Measurements from ENCODE around the gene ZNF287. TPM values are rescaled to one million over a fixed set of nuclear protein-coding genes. Genes with fewer than 3 reads are reported as not detected.

The ZNF287 gene
- total RNA-seq, 1 experiment from 2014 or later = 9.0 TPM

GRCh38 chr17:16516594-16517051, 52.4 kb downstream of the ZNF287 start:
- peak; percentile 62 for DNase-seq (ENCODE audit: low spot score)

- no peak for DNase-seq (ENCODE audit: low spot score)
These were observed 53.1 kb downstream of the ZNF287 start for GRCh38 chr17:16515933-16516332.

GRCh38 chr17:16513873-16514272, 55.1 kb downstream of the ZNF287 start:
- no peak for DNase-seq (ENCODE audit: low spot score)

- DNase-seq (ENCODE audit: low spot score) = no peak
These were observed 57.0 kb downstream of the ZNF287 start for GRCh38 chr17:16512011-16512410.

GRCh38 chr17:16511593-16511992, 57.4 kb downstream of the ZNF287 start:
- no peak for DNase-seq (ENCODE audit: low spot score)

- DNase-seq (ENCODE audit: low spot score) = no peak
These were observed 61.0 kb downstream of the ZNF287 start for GRCh38 chr17:16507918-16508533.

- no peak for DNase-seq (ENCODE audit: low spot score)
These were observed 62.8 kb downstream of the ZNF287 start for GRCh38 chr17:16506188-16506587.

- DNase-seq (ENCODE audit: low spot score) = no peak
These were observed 64.0 kb downstream of the ZNF287 start for GRCh38 chr17:16504984-16505383.

Other genes with a start within 250 kb of the ZNF287 start
- 33.5 and 42.3 TPM in 2 replicates for gene CENPV, start 215.7 kb downstream of the ZNF287 start, total RNA-seq (2014; rRNA removed; shearing (Covaris generic))
- 1,938 and 1,951 TPM in 2 replicates for gene UBB, start 188.1 kb downstream of the ZNF287 start, total RNA-seq (2014; rRNA removed; shearing (Covaris generic))
- 4.8 and 5.5 TPM in 2 replicates for gene TRPV2, start 153.6 kb downstream of the ZNF287 start, total RNA-seq (2014; rRNA removed; shearing (Covaris generic))
- 0.39 TPM in 1 of 2 replicates, not detected in the other for gene LRRC75A, start 77.0 kb downstream of the ZNF287 start, total RNA-seq (2014; rRNA removed; shearing (Covaris generic))
- 1.4 and 2.3 TPM in 2 replicates for gene ZNF624, start 84.6 kb upstream of the ZNF287 start, total RNA-seq (2014; rRNA removed; shearing (Covaris generic))
- gene CCDC144A, start 121.0 kb upstream of the ZNF287 start, total RNA-seq (2014; rRNA removed; shearing (Covaris generic)) = 0.19 and 0.49 TPM in 2 replicates